Activated CD4-positive, alpha-beta T cell treated with anti-CD3 and anti-CD28 coated beads, Interleukin-2, Interleukin-4, amounts not matched to agents 100 ng/mL and 50 ng/mL, durations not matched to agents 16 hours and 8 hours (primary cell): ENCODE data around the gene WIPF3.

Experiments
- DNase-seq: peaks from one replicate; pipeline ENCODE4 v3.0.0-alpha.2; 2020; ENCODE audit warnings: low spot score

Gene WIPF3

GRCh38 chr7:29915481-29916215 is 109.3 kb downstream of the WIPF3 start:
- no peak for DNase-seq

- DNase-seq: no peak
Observed at GRCh38 chr7:29917641-29918040, 111.3 kb downstream of the WIPF3 start.

- DNase-seq: no peak
Observed at GRCh38 chr7:29918850-29919249, 112.5 kb downstream of the WIPF3 start.

GRCh38 chr7:29919790-29920189 is 113.5 kb downstream of the WIPF3 start:
- no peak for DNase-seq

GRCh38 chr7:29920491-29920890 is 114.2 kb downstream of the WIPF3 start:
- DNase-seq: no peak

GRCh38 chr7:29921404-29922010 is 115.2 kb downstream of the WIPF3 start:
- peak; percentile 69 for DNase-seq

GRCh38 chr7:29922921-29923700 is 116.8 kb downstream of the WIPF3 start:
- DNase-seq: no peak

GRCh38 chr7:29924006-29924405 is 117.7 kb downstream of the WIPF3 start:
- DNase-seq: no peak

GRCh38 chr7:29924684-29925083 is 118.4 kb downstream of the WIPF3 start:
- DNase-seq: no peak

GRCh38 chr7:29926216-29926615 is 119.9 kb downstream of the WIPF3 start:
- no peak for DNase-seq

GRCh38 chr7:29926741-29927140 is 120.4 kb downstream of the WIPF3 start:
- no peak for DNase-seq

- DNase-seq: no peak
Observed at GRCh38 chr7:29929018-29929807, 122.9 kb downstream of the WIPF3 start.

- DNase-seq: no peak
Observed at GRCh38 chr7:29935111-29935510, 128.8 kb downstream of the WIPF3 start.

GRCh38 chr7:29937132-29937531 is 130.8 kb downstream of the WIPF3 start:
- no peak for DNase-seq

GRCh38 chr7:29940199-29940598 is 133.9 kb downstream of the WIPF3 start:
- no peak for DNase-seq

- no peak for DNase-seq
Observed at GRCh38 chr7:29945259-29945809, 139.0 kb downstream of the WIPF3 start.

- DNase-seq: no peak
Observed at GRCh38 chr7:29946428-29947186, 140.3 kb downstream of the WIPF3 start.

- DNase-seq: no peak
Observed at GRCh38 chr7:29948587-29948986, 142.3 kb downstream of the WIPF3 start.

GRCh38 chr7:29950480-29950879 is 144.2 kb downstream of the WIPF3 start:
- no peak for DNase-seq

GRCh38 chr7:29951206-29951605 is 144.9 kb downstream of the WIPF3 start:
- no peak for DNase-seq

- DNase-seq: no peak
Observed at GRCh38 chr7:29953726-29954347, 147.5 kb downstream of the WIPF3 start.
